Measurements from ENCODE around the gene CLIP3. TPM values are rescaled to one million over a fixed set of nuclear protein-coding genes. Genes with fewer than 3 reads are reported as not detected.
"Not testable (repeated sequence)": the region's sequence is repeated elsewhere in the genome, so short reads cannot be mapped to it uniquely, and the experiment has no call there.

Gene CLIP3
- total and polyA plus RNA-seq, 8 donors = 1.2 to 9.1 (median 3.1) TPM

GRCh38 chr19:36073121-36073876, 40.6 kb upstream of the CLIP3 start:
- H3K4me3 ChIP-seq = no peak overlapping the region
- DNase-seq = no peak

DNA sequence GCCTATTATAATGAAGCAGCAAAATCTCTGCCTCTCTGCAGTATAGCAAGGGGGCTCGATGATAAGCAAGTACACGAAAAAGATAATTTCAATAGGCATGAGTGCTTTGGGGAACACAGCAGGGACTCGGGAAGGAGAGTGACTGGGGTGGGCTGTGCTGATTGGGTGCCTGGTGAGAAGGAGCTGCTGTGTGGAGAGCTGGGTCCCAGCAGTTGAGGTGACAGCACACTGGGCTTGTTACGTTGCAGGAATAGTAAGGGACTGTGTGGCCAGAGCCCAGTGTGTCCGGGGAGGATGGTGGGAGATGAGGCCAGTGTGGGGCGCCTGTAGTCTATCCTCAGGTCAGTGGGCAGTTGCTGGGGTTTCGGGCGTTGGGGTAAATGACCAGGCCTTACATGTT, 39.4 kb upstream of the CLIP3 start:
- Histone ChIP-seq H3K9me3 (no peaks in the 10 kb centered on the region), H3K4me1 (no peaks in the 10 kb centered on the region), H3K27me3 (no peaks in the 10 kb centered on the region), H3K27ac (no peak overlapping the region), H3K4me3 (no peak overlapping the region), H3K36me3 (no peaks in the 10 kb centered on the region)
- no peak for FAIRE-seq
- intact Hi-C loops (cut with DNase I) = no loop called here
- 89 to 90% methylated on average over 8 of the region's 8 CpGs for WGBS, 2 donors
- no peak for ATAC-seq
- TF ChIP-seq, protein P1, sequence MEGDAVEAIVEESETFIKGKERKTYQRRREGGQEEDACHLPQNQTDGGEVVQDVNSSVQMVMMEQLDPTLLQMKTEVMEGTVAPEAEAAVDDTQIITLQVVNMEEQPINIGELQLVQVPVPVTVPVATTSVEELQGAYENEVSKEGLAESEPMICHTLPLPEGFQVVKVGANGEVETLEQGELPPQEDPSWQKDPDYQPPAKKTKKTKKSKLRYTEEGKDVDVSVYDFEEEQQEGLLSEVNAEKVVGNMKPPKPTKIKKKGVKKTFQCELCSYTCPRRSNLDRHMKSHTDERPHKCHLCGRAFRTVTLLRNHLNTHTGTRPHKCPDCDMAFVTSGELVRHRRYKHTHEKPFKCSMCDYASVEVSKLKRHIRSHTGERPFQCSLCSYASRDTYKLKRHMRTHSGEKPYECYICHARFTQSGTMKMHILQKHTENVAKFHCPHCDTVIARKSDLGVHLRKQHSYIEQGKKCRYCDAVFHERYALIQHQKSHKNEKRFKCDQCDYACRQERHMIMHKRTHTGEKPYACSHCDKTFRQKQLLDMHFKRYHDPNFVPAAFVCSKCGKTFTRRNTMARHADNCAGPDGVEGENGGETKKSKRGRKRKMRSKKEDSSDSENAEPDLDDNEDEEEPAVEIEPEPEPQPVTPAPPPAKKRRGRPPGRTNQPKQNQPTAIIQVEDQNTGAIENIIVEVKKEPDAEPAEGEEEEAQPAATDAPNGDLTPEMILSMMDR (IDR thresholded peaks at IDR 0.05) = no peak
- DNase-seq = no peak

More at GRCh38 chr19:36073121-36073876, 40.6 kb upstream of the CLIP3 start:
- no peaks in the 10 kb centered on the region for H3K9me3 ChIP-seq
- intact Hi-C loops (cut with DNase I) = no loop called here
- WGBS, 2 donors = 84 to 90% methylated on average over 10 of the region's 10 CpGs
- ATAC-seq = no peak
- H3K27me3 ChIP-seq = no peaks in the 10 kb centered on the region
- TF ChIP-seq, protein P1 (IDR thresholded peaks at IDR 0.05) = no peak
- H3K36me3 ChIP-seq = no peaks in the 10 kb centered on the region
- H3K27ac ChIP-seq = no peak overlapping the region
- no peak for FAIRE-seq
- no peaks in the 10 kb centered on the region for H3K4me1 ChIP-seq

DNA sequence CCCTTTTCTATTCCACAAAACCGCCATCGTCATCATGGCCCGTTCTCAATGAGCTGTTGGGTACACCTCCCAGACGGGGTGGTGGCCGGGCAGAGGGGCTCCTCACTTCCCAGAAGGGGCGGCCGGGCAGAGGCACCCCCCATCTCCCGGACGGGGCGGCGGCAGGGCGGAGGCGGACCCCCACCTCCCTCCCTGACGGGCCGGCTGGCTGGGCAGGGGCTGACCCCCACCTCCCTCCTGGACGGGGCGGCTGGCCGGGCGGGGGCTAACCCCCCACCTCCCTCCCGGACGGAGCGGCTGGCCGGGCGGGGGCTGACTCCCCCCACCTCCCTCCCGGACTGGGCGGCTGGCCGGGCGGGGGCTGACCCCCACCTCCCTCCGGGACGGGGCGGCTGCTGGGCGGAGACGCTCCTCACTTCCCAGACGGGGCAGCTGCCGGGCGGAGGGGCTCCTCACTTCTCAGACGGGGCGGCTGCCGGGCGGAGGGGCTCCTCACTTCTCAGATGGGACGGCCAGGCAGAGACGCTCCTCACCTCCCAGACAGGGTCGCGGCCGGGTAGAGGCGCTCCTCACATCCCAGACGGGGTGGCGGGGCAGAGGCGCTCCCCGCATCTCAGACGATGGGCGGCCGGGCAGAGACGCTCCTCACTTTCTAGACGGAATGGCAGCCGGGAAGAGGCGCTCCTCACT, 36.3 kb upstream of the CLIP3 start:
- FAIRE-seq; ATAC-seq; intact Hi-C loops (cut with DNase I); H3K27ac ChIP-seq; DNase-seq; H3K9me3 ChIP-seq; H3K4me3 ChIP-seq; H3K36me3 ChIP-seq; H3K27me3 ChIP-seq; H3K4me1 ChIP-seq: not testable (repeated sequence)
- WGBS, 2 donors = 95 to 97% methylated on average over 21 to 52 of the region's 57 CpGs

DNA sequence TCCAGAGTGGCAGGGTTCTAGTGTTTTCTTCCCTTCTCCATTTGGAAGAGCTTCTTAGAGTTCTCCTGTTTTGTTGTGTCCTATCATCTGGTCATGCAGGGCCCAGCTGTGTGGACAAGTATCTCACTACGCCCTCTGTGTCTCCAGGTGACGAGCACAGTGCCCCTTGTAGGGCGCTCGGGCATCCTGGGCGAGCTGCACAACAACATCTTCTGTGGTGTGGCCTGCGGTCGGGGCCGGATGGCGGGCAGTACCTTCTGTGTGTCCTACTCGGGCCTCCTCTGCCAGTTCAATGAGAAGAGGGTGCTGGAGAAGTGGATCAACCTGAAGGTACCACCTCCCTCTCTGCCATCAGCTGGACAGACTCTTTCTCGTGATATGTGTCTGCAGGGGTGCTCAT, 35.0 kb upstream of the CLIP3 start:
- intact Hi-C loops (cut with DNase I) = no loop called here
- DNase-seq (no peak), FAIRE-seq (no peak), ATAC-seq (no peak)
- H3K4me1 ChIP-seq = no peaks in the 10 kb centered on the region
- H3K27me3 ChIP-seq = no peaks in the 10 kb centered on the region
- H3K4me3 ChIP-seq = no peak overlapping the region
- H3K9me3 ChIP-seq = no peaks in the 10 kb centered on the region
- H3K27ac ChIP-seq = no peak overlapping the region
- 93 to 96% methylated on average over 11 of the region's 11 CpGs for WGBS, 2 donors
- no peaks in the 10 kb centered on the region for H3K36me3 ChIP-seq
- TF ChIP-seq, protein P1 (IDR thresholded peaks at IDR 0.05) = no peak

- FAIRE-seq (no peak), ATAC-seq (no peak), DNase-seq (no peak)
- Histone ChIP-seq H3K36me3 (no peaks in the 10 kb centered on the region), H3K4me1 (no peaks in the 10 kb centered on the region), H3K4me3 (no peak overlapping the region), H3K27me3 (no peaks in the 10 kb centered on the region), H3K9me3 (no peaks in the 10 kb centered on the region), H3K27ac (no peak overlapping the region)
- 93 to 96% methylated on average over 8 of the region's 8 CpGs for WGBS, 2 donors
- intact Hi-C loops (cut with DNase I) = no loop called here
- TF ChIP-seq, protein P1 (IDR thresholded peaks at IDR 0.05) = no peak
Observed at GRCh38 chr19:36064826-36065225, 32.2 kb upstream of the CLIP3 start.
